C4-2B (cell line): ENCODE measurements around the gene GPD1.

Experiments used
- H3K27ac ChIP-seq: fragments of 450-650 bp; 2 replicates; pipeline ENCODE4 v1.5.1; 2017
- CTCF ChIP-seq: fragments of 450-650 bp; conservative IDR thresholded peaks from 2 replicates; pipeline ENCODE4 v1.5.1; 2017; ENCODE audit warnings: mild to moderate bottlenecking
- ZFX ChIP-seq: fragments of 450-650 bp; IDR thresholded peaks from 2 replicates; pipeline ENCODE4 v1.6.1; 2017

The GPD1 gene

DNA sequence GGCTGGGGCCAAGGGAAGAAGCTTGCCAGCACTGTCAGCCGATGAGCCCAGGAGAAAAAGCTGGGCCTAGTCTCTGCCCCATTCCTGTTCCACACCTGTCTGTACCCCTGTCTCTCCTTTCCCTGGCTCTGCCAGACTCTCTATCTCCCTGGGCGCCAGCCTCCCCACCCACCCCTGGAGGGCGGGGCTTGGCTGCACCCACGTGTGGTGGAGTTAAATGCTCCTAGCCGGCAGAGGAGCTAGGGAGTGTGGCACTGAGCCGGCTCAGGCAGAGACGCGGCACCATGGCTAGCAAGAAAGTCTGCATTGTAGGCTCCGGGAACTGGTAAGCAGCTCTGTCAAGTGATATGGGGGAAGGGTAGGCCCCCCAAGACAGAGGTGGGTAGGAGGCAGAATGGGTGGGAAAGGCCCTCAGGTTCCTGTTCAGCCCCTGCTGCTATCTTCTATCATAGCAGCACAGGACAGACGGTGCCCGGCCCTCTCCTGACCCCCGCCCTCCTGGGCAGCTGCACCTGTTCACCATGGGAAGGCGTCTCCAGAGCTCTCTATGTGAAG is at the start of gene GPD1:
Gene GPD1 (plus strand): TSS at position 242 of the 555 bp plus-strand sequence. CDS start 43 bp downstream, at position 285.
- H3K27ac ChIP-seq: no peak within 1 kb of the TSS
- TF ChIP-seq ZFX (no peak), CTCF (no peak)

GRCh38 chr12:50055831-50056638 is 47.8 kb upstream of the GPD1 start:
- TF ChIP-seq ZFX (no peak), CTCF (peak; percentile 95)
- H3K27ac ChIP-seq: peak overlapping the region; percentile 7; the same call in 1 of the 2 replicates

- TF ChIP-seq CTCF (no peak), ZFX (no peak)
- peak overlapping the region; percentile 71 for H3K27ac ChIP-seq
These were observed 47.2 kb upstream of the GPD1 start for GRCh38 chr12:50056639-50056976.

DNA sequence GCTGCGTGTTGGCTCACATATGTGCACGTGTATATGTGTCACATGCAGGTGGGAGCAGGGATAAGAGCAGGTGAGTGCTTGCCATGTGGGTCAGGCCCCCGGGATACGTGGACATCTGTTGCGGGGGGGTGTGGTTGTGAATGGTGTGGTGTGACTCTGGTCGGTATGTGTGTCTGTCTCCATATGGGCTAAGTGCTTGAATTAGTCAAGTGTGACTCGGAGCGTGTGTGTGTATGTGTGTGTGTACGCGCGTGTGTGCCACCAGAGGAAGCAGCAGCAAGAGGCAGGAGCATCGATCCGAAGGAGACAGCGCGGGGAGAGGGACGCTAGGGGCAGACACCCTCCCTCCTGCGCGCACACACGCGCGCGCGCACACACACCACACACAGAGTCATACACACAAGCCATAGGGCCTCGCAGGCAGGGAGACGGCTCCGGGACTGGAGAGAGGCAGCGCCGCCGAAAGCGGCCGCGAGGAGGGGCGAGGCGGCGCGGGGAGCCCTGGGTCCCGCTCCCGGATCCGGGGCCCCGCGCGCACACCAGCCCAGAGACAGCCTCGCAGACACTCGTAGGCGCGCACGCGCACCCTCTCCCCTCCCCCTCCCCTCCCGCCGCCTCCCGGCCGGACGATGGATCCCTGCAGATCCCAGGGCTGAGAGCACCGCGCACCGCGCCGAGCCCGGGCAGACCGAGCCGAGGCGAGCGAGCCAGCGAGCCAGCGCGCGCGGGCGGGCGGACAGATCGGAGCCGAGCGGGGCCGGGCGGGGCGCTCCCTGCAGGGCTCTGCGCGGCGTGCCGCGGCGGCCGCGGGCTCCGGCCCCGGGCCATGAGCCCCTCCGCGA is 46.6 kb upstream of the GPD1 start, which contains the start of gene ASIC1:
Gene ASIC1 (plus strand): TSS at position 597 of the 842 bp plus-strand sequence. CDS start 1,171 bp downstream, outside the sequence.
- H3K27ac ChIP-seq: peak within 1 kb of the TSS; percentile 71
- TF ChIP-seq CTCF (no peak; the same call in 1 of the 2 replicates), ZFX (no peak)

GRCh38 chr12:50057896-50058670 is 45.7 kb upstream of the GPD1 start:
- no peak for TF ChIP-seq CTCF
- TF ChIP-seq ZFX: no peak
- peak overlapping the region; percentile 71 for H3K27ac ChIP-seq

DNA sequence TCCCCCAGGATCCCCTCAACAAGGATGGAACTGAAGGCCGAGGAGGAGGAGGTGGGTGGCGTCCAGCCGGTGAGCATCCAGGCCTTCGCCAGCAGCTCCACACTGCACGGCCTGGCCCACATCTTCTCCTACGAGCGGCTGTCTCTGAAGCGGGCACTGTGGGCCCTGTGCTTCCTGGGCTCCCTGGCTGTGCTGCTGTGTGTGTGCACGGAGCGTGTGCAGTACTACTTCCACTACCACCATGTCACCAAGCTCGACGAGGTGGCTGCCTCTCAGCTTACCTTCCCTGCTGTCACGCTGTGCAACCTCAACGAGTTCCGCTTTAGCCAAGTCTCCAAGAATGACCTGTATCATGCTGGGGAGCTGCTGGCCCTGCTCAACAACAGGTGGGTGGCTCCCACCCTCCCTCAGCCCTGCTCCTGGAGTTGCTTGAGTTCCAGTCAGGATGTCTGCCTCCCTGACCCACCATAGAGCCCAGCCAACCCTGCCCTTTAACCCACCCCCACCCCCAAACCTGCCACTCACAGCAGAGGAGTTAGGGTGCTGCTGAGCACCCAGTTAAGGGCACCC is 45.0 kb upstream of the GPD1 start:
- TF ChIP-seq ZFX (no peak), CTCF (no peak)
- no peak overlapping the region for H3K27ac ChIP-seq
